Fibroblast of lung (primary cell): ENCODE measurements around the gene CROT.

Experiments used
- EZH2 ChIP-seq: IDR thresholded peaks from 2 replicates; pipeline ENCODE4 v1.5.1; 2012; ENCODE audit warnings: low read length, control low read depth, mild to moderate bottlenecking; ENCODE audit errors: missing control alignments
- TF ChIP-seq, protein P1 (sequence below), 2 donors: IDR thresholded peaks in 1 of 2; conservative IDR thresholded peaks in 1 of 2; 1 replicate in 1 of 2; 2 replicates in 1 of 2; pipeline ENCODE4 v1.5.1; 2011 to 2012; ENCODE audit warnings: low read length in 2 of 2, control low read depth in 1 of 2, inconsistent platforms in 1 of 2, low read depth in 1 of 2, mild to moderate bottlenecking in 1 of 2

DNA sequence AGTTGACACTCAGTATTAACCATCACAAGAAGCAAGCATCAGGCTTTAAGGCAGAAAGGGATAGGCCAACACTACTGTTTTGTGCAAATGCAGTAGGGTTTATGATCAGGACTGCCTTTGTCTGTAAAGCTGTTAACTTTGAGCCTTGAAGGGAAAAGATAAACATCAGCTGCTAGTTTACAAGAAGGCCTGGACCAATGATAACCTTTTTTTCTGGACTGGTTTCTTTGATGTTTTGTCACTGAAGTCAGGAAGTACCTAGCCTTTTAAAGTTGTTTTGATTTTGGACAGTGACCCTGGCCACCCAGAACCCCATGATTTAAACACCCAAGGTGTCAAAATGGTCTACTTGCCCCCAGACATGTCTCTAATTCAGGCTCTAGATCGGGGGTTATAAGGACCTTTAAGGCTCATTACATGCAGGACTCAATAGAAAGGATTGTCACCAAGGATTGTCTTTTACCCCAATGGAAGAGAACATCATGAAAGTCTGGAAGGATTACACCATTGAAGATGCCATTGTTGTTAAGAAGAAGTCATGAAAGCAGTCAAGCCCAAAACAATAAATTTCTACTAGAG, 50.1 kb downstream of the CROT start:
- TF ChIP-seq, protein P1, sequence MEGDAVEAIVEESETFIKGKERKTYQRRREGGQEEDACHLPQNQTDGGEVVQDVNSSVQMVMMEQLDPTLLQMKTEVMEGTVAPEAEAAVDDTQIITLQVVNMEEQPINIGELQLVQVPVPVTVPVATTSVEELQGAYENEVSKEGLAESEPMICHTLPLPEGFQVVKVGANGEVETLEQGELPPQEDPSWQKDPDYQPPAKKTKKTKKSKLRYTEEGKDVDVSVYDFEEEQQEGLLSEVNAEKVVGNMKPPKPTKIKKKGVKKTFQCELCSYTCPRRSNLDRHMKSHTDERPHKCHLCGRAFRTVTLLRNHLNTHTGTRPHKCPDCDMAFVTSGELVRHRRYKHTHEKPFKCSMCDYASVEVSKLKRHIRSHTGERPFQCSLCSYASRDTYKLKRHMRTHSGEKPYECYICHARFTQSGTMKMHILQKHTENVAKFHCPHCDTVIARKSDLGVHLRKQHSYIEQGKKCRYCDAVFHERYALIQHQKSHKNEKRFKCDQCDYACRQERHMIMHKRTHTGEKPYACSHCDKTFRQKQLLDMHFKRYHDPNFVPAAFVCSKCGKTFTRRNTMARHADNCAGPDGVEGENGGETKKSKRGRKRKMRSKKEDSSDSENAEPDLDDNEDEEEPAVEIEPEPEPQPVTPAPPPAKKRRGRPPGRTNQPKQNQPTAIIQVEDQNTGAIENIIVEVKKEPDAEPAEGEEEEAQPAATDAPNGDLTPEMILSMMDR (conservative IDR thresholded peaks at IDR 0.05 in 1 of 2, IDR thresholded peaks at IDR 0.05 in 1 of 2; ENCODE audit: low read depth in 1 of 2, low read length in 2 of 2): no peak
- no peak for TF ChIP-seq EZH2
